ENCODE measurements around the gene NELFB. TPM values are rescaled to one million over a fixed set of nuclear protein-coding genes. Genes with fewer than 3 reads are reported as not detected.

NELFB gene
- total RNA-seq, 2 donors from 2014 or later = 73.3 to 86.6 TPM

- 54 to 72% methylated on average over 10 to 23 of the region's 23 CpGs for WGBS, 2 experiments (ENCODE audit: insufficient coverage in 1 of 2, insufficient read length in 1 of 2)
- peak overlapping the region; percentile 45 for H3K4me3 ChIP-seq (ENCODE audit: low read length)
- Mint-ChIP-seq H3K36me3 (ENCODE audit: low read depth) (no peaks in the 10 kb centered on the region), H3K4me1 (peaks cover 24% of the 10 kb centered on the region), H3K9me3 (no peaks in the 10 kb centered on the region), H3K27ac (peak overlapping the region; percentile 64), H3K27me3 (ENCODE audit: insufficient read depth) (peaks cover 22% of the 10 kb centered on the region), H3K4me3 (peak overlapping the region; percentile 32)
- peak overlapping the region; percentile 98 for H3K27ac ChIP-seq (ENCODE audit: low read depth, low read length)
- no peak for TF ChIP-seq CTCF (conservative IDR thresholded peaks at IDR 0.05)
- peaks cover 35% of the 10 kb centered on the region for H3K27me3 ChIP-seq (ENCODE audit: control insufficient read depth, insufficient read depth, low read length, poor library complexity, severe bottlenecking)
- H3K9me3 ChIP-seq (ENCODE audit: control insufficient read depth, low read length) = no peaks in the 10 kb centered on the region
- peak; percentile 80 for DNase-seq
- H3K36me3 ChIP-seq (ENCODE audit: control insufficient read depth, insufficient read depth, low read length) = no peaks in the 10 kb centered on the region
- H3K4me1 ChIP-seq (ENCODE audit: control insufficient read depth, insufficient read depth, low read length) = peaks cover 3% of the 10 kb centered on the region
- no peak overlapping the region for H3K9ac ChIP-seq (ENCODE audit: extremely low read depth, low read length, poor library complexity, severe bottlenecking)
These were observed 48.2 kb downstream of the NELFB start for GRCh38 chr9:137303151-137303892.

GRCh38 chr9:137303893-137304382 lies 48.8 kb downstream of the NELFB start:
- Histone ChIP-seq H3K27ac (ENCODE audit: low read depth, low read length) (peak overlapping the region; percentile 98), H3K4me3 (ENCODE audit: low read length) (no peak overlapping the region), H3K27me3 (ENCODE audit: control insufficient read depth, insufficient read depth, low read length, poor library complexity, severe bottlenecking) (peaks cover 29% of the 10 kb centered on the region), H3K9me3 (ENCODE audit: control insufficient read depth, low read length) (no peaks in the 10 kb centered on the region), H3K36me3 (ENCODE audit: control insufficient read depth, insufficient read depth, low read length) (no peaks in the 10 kb centered on the region), H3K4me1 (ENCODE audit: control insufficient read depth, insufficient read depth, low read length) (peaks cover 3% of the 10 kb centered on the region), H3K9ac (ENCODE audit: extremely low read depth, low read length, poor library complexity, severe bottlenecking) (no peak overlapping the region)
- Mint-ChIP-seq H3K9me3 (no peaks in the 10 kb centered on the region), H3K36me3 (ENCODE audit: low read depth) (no peaks in the 10 kb centered on the region), H3K27me3 (ENCODE audit: insufficient read depth) (peaks cover 16% of the 10 kb centered on the region), H3K4me3 (no peak overlapping the region), H3K4me1 (peaks cover 19% of the 10 kb centered on the region), H3K27ac (no peak overlapping the region)
- DNase-seq = peak; percentile 53
- no peak for TF ChIP-seq CTCF (conservative IDR thresholded peaks at IDR 0.05)
- 90 to 92% methylated on average over 17 to 22 of the region's 22 CpGs for WGBS, 2 experiments (ENCODE audit: insufficient coverage in 1 of 2, insufficient read length in 1 of 2)

GRCh38 chr9:137304383-137305059 lies 49.4 kb downstream of the NELFB start:
- H3K4me1 ChIP-seq (ENCODE audit: control insufficient read depth, insufficient read depth, low read length) = no peaks in the 10 kb centered on the region
- DNase-seq = peak; percentile 58
- peaks cover 11% of the 10 kb centered on the region for H3K27me3 Mint-ChIP-seq (ENCODE audit: insufficient read depth)
- no peak overlapping the region for H3K4me3 ChIP-seq (ENCODE audit: low read length)
- 82 to 84% methylated on average over 11 to 16 of the region's 16 CpGs for WGBS, 2 experiments (ENCODE audit: insufficient coverage in 1 of 2, insufficient read length in 1 of 2)
- TF ChIP-seq CTCF (conservative IDR thresholded peaks at IDR 0.05) = no peak
- no peaks in the 10 kb centered on the region for H3K9me3 Mint-ChIP-seq
- no peaks in the 10 kb centered on the region for H3K36me3 ChIP-seq (ENCODE audit: control insufficient read depth, insufficient read depth, low read length)
- no peaks in the 10 kb centered on the region for H3K9me3 ChIP-seq (ENCODE audit: control insufficient read depth, low read length)
- H3K27ac Mint-ChIP-seq = no peak overlapping the region
- peaks cover 23% of the 10 kb centered on the region for H3K27me3 ChIP-seq (ENCODE audit: control insufficient read depth, insufficient read depth, low read length, poor library complexity, severe bottlenecking)
- peak overlapping the region; percentile 98 for H3K27ac ChIP-seq (ENCODE audit: low read depth, low read length)
- no peak overlapping the region for H3K4me3 Mint-ChIP-seq
- peaks cover 14% of the 10 kb centered on the region for H3K4me1 Mint-ChIP-seq
- H3K9ac ChIP-seq (ENCODE audit: extremely low read depth, low read length, poor library complexity, severe bottlenecking) = no peak overlapping the region
- H3K36me3 Mint-ChIP-seq (ENCODE audit: low read depth) = no peaks in the 10 kb centered on the region

Measured in endodermal cell (in vitro differentiated cells).